Measurements from ENCODE around the gene OPA3. TPM values are rescaled to one million over a fixed set of nuclear protein-coding genes. Genes with fewer than 3 reads are reported as not detected.

OPA3 gene
- total and polyA plus RNA-seq, 2 donors (not counting 1 experiment from before 2014, with no cell fraction given): 7.3 to 11.2 TPM

DNA sequence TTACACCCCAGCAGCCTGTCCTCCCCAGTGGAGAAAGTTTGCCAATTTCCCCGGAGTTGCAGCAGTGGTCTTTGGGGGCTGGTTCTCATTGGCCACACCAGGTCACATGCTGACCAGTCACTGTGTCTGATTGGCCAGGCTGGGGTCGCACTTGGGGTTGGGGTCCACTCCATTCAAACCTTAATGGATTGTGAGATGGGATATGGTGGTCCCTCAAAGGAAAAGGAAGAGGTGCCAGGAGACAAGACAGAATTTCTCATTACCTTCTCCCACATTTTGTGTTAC lies 82.9 kb downstream of the OPA3 start:
- H4K20me1 ChIP-seq (ENCODE audit: control insufficient read depth, insufficient read depth, low read length, poor library complexity, severe bottlenecking): no peaks in the 10 kb centered on the region
- peaks cover 55% of the 10 kb centered on the region for H3K4me1 Mint-ChIP-seq
- no peak overlapping the region for H2AFZ ChIP-seq (ENCODE audit: insufficient read depth, low read depth, low read length, poor library complexity, severe bottlenecking)
- no peak overlapping the region for H3K4me3 ChIP-seq (ENCODE audit: control extremely low read depth in 1 of 5, extremely low read depth in 1 of 5, insufficient read depth in 1 of 5, low read depth in 2 of 5, low read length in 4 of 5)
- ChIA-PET CTCF (interaction anchor here (0.8 to 0.9 kb wide), 2 partner anchors 57 to 140 kb away, joined by 3 read pairs; no protein-coding TSS in a partner anchor), POLR2A (interaction anchor here (0.7 kb wide), 1 partner anchor 14 kb away, joined by 3 read pairs; no protein-coding TSS in a partner anchor)
- H3K79me2 ChIP-seq (ENCODE audit: control insufficient read depth, insufficient read depth, low read length): peaks cover 19% of the 10 kb centered on the region
- no peaks in the 10 kb centered on the region for H3K27me3 Mint-ChIP-seq
- peak overlapping the region; percentile 51 for H3K27ac Mint-ChIP-seq
- H3K4me3 Mint-ChIP-seq: no peak overlapping the region
- peaks cover 29 to 49% of the 10 kb centered on the region in 2 donors for H3K4me1 ChIP-seq (ENCODE audit: control insufficient read depth in 2 of 2, insufficient read depth in 2 of 2, low read length in 2 of 2)
- H3K9ac ChIP-seq (ENCODE audit: low read length): no peak overlapping the region
- H3K27ac ChIP-seq (ENCODE audit: low read length in 2 of 2): peak overlapping the region in 1 of 2 donors; percentile 22
- H3K27me3 ChIP-seq (replicated peaks in 1 of 4; ENCODE audit: control extremely low read depth in 1 of 4, control insufficient read depth in 3 of 4, insufficient read depth in 4 of 4, low read length in 3 of 4): peaks cover 0 to 6% (median 2%) of the 10 kb centered on the region in 4 experiments
- TF ChIP-seq EZH2 (IDR thresholded peaks at IDR 0.05; ENCODE audit: borderline replicate concordance, insufficient read depth, low read depth, low read length, poor library complexity, severe bottlenecking): no peak
- TF ChIP-seq, protein P1, sequence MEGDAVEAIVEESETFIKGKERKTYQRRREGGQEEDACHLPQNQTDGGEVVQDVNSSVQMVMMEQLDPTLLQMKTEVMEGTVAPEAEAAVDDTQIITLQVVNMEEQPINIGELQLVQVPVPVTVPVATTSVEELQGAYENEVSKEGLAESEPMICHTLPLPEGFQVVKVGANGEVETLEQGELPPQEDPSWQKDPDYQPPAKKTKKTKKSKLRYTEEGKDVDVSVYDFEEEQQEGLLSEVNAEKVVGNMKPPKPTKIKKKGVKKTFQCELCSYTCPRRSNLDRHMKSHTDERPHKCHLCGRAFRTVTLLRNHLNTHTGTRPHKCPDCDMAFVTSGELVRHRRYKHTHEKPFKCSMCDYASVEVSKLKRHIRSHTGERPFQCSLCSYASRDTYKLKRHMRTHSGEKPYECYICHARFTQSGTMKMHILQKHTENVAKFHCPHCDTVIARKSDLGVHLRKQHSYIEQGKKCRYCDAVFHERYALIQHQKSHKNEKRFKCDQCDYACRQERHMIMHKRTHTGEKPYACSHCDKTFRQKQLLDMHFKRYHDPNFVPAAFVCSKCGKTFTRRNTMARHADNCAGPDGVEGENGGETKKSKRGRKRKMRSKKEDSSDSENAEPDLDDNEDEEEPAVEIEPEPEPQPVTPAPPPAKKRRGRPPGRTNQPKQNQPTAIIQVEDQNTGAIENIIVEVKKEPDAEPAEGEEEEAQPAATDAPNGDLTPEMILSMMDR (IDR thresholded peaks at IDR 0.05): no peak
- H3K36me3 ChIP-seq (replicated peaks in 1 of 2; ENCODE audit: control extremely low read depth in 1 of 2, control insufficient read depth in 1 of 2, extremely low read depth in 1 of 2, insufficient read depth in 2 of 2, low read length in 1 of 2): peaks cover 1 to 5% of the 10 kb centered on the region in 2 experiments
- WGBS (ENCODE audit: insufficient coverage): 85% methylated on average over 2 of the region's 2 CpGs
- intact Hi-C loops (cut with micrococcal nuclease): no loop called here
- H3K9me3 ChIP-seq (ENCODE audit: control extremely low read depth in 1 of 3, control insufficient read depth in 2 of 3, insufficient read depth in 1 of 3, low read length in 2 of 3): peaks cover 0 to 9% (median 0%) of the 10 kb centered on the region in 3 donors
- H3K4me2 ChIP-seq (replicated peaks; ENCODE audit: low read depth, low read length, poor library complexity, severe bottlenecking): no peak overlapping the region
- H3K9me3 Mint-ChIP-seq (ENCODE audit: insufficient read depth): no peaks in the 10 kb centered on the region
- ATAC-seq (ENCODE audit: low read depth) (no peak), DNase-seq (no peak)

DNA sequence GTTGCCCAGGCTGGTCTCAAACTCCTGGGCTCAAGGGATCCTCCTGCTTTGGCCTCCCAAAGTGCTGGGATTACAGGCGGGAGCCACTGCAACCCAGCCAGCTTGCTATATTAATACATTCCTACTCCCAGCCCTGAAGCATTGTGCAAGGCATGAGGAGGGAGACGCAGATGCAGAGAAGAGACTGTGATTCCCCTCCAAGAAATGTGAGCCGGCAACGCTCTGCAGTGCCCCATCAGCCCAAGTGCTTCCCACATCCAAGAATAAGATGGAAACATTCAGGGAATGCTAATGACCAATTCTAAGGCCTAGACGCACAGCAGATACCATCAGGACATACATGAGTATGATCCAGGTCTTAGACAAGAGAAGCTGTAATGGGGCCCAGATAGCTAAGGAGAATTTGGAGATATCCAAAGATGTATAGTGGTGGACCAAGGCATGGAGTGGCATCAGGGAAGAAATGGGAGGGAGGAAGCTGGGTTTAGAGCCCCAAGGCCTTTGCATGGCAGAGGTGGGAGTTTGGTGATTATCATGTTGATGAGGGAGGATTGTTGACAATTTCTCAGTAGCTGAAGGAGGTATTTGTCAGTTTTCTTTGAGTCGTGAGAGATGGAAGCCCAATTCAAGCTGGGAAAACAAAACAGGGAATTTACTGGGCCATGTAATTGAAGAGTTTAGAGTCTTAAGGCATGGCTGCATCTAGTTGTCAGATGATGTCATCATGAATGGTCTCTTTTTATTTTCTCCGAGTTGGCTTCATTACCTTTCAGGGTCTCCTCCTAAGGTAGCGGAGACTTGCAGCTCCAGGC lies 83.5 kb downstream of the OPA3 start:
- Mint-ChIP-seq H3K4me1 (peaks cover 54% of the 10 kb centered on the region), H3K4me3 (no peak overlapping the region), H3K27ac (peak overlapping the region; percentile 51), H3K27me3 (no peaks in the 10 kb centered on the region), H3K9me3 (ENCODE audit: insufficient read depth) (no peaks in the 10 kb centered on the region)
- ATAC-seq (ENCODE audit: low read depth): no peak
- Histone ChIP-seq H3K9me3 (ENCODE audit: control extremely low read depth in 1 of 3, control insufficient read depth in 2 of 3, insufficient read depth in 1 of 3, low read length in 2 of 3) (peaks cover 0 to 9% (median 0%) of the 10 kb centered on the region in 3 donors), H3K79me2 (ENCODE audit: control insufficient read depth, insufficient read depth, low read length) (peaks cover 17% of the 10 kb centered on the region), H3K36me3 (replicated peaks in 1 of 2; ENCODE audit: control extremely low read depth in 1 of 2, control insufficient read depth in 1 of 2, extremely low read depth in 1 of 2, insufficient read depth in 2 of 2, low read length in 1 of 2) (peaks cover 1 to 5% of the 10 kb centered on the region in 2 experiments), H3K27me3 (replicated peaks in 1 of 4; ENCODE audit: control extremely low read depth in 1 of 4, control insufficient read depth in 3 of 4, insufficient read depth in 4 of 4, low read length in 3 of 4) (peaks cover 0 to 10% (median 2%) of the 10 kb centered on the region in 4 experiments), H2AFZ (ENCODE audit: insufficient read depth, low read depth, low read length, poor library complexity, severe bottlenecking) (no peak overlapping the region), H3K4me2 (replicated peaks; ENCODE audit: low read depth, low read length, poor library complexity, severe bottlenecking) (no peak overlapping the region), H3K4me3 (ENCODE audit: control extremely low read depth in 1 of 5, extremely low read depth in 1 of 5, insufficient read depth in 1 of 5, low read depth in 2 of 5, low read length in 4 of 5) (no peak overlapping the region), H3K9ac (ENCODE audit: low read length) (no peak overlapping the region), H3K27ac (ENCODE audit: low read length in 2 of 2) (no peak overlapping the region), H4K20me1 (ENCODE audit: control insufficient read depth, insufficient read depth, low read length, poor library complexity, severe bottlenecking) (peaks cover 4% of the 10 kb centered on the region), H3K4me1 (ENCODE audit: control insufficient read depth in 2 of 2, insufficient read depth in 2 of 2, low read length in 2 of 2) (peaks cover 33 to 51% of the 10 kb centered on the region in 2 donors)
- intact Hi-C loops (cut with micrococcal nuclease): no loop called here
- ChIA-PET POLR2A (interaction anchor here (0.7 kb wide), 1 partner anchor 14 kb away, joined by 3 read pairs; no protein-coding TSS in a partner anchor), CTCF (interaction anchor here (0.8 to 0.9 kb wide), 2 partner anchors 57 to 141 kb away, joined by 3 read pairs; no protein-coding TSS in a partner anchor)
- WGBS (ENCODE audit: insufficient coverage): 98% methylated on average over 5 of the region's 8 CpGs
- no peak for TF ChIP-seq EZH2 (IDR thresholded peaks at IDR 0.05; ENCODE audit: borderline replicate concordance, insufficient read depth, low read depth, low read length, poor library complexity, severe bottlenecking)
- TF ChIP-seq, protein P1 (IDR thresholded peaks at IDR 0.05): no peak
- no peak for DNase-seq

Data from B cell (primary cell).